GM19455 (cell line): ENCODE measurements around the gene HBA1.
"Not testable (repeated sequence)": the region's sequence is repeated elsewhere in the genome, so short reads cannot be mapped to it uniquely, and the experiment has no call there.

Experiments
- ATAC-seq: cut with Tn5 transposase; IDR thresholded peaks from one replicate; pipeline ENCODE4 v1.9.1; 2021; ENCODE audit not compliant: unreplicated experiment

The HBA1 gene

DNA sequence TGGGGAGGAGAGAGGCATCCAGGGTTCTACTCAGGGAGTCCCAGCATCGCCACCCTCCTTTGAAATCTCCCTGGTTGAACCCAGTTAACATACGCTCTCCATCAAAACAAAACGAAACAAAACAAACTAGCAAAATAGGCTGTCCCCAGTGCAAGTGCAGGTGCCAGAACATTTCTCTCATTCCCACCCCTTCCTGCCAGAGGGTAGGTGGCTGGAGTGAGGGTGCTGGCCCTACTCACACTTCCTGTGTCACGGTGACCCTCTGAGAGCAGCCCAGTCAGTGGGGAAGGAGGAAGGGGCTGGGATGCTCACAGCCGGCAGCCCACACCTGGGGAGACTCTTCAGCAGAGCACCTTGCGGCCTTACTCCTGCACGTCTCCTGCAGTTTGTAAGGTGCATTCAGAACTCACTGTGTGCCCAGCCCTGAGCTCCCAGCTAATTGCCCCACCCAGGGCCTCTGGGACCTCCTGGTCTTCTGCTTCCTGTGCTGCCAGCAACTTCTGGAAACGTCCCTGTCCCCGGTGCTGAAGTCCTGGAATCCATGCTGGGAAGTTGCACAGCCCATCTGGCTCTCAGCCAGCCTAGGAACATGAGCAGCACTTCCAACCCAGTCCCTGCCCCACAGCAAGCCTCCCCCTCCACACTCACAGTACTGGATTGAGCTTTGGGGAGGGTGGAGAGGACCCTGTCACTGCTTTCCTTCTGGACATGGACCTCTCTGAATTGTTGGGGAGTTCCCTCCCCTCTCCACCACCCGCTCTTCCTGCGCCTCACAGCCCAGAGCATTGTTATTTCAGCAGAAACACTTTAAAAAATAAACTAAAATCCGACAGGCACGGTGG is 2.3 kb upstream of the HBA1 start:
- ATAC-seq = not testable (repeated sequence)

DNA sequence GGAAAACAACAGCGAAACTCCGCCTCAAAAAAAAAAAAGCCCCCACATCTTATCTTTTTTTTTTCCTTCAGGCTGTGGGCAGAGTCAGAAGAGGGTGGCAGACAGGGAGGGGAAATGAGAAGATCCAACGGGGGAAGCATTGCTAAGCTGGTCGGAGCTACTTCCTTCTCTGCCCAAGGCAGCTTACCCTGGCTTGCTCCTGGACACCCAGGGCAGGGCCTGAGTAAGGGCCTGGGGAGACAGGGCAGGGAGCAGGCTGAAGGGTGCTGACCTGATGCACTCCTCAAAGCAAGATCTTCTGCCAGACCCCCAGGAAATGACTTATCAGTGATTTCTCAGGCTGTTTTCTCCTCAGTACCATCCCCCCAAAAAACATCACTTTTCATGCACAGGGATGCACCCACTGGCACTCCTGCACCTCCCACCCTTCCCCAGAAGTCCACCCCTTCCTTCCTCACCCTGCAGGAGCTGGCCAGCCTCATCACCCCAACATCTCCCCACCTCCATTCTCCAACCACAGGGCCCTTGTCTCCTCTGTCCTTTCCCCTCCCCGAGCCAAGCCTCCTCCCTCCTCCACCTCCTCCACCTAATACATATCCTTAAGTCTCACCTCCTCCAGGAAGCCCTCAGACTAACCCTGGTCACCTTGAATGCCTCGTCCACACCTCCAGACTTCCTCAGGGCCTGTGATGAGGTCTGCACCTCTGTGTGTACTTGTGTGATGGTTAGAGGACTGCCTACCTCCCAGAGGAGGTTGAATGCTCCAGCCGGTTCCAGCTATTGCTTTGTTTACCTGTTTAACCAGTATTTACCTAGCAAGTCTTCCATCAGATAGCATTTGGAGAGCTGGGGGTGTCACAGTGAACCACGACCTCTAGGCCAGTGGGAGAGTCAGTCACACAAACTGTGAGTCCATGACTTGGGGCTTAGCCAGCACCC is 1.2 kb upstream of the HBA1 start:
- no peak for ATAC-seq

DNA sequence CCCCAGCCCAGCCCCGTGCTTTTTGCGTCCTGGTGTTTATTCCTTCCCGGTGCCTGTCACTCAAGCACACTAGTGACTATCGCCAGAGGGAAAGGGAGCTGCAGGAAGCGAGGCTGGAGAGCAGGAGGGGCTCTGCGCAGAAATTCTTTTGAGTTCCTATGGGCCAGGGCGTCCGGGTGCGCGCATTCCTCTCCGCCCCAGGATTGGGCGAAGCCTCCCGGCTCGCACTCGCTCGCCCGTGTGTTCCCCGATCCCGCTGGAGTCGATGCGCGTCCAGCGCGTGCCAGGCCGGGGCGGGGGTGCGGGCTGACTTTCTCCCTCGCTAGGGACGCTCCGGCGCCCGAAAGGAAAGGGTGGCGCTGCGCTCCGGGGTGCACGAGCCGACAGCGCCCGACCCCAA is 474 bp upstream of the HBA1 start:
- ATAC-seq = not testable (repeated sequence)

DNA sequence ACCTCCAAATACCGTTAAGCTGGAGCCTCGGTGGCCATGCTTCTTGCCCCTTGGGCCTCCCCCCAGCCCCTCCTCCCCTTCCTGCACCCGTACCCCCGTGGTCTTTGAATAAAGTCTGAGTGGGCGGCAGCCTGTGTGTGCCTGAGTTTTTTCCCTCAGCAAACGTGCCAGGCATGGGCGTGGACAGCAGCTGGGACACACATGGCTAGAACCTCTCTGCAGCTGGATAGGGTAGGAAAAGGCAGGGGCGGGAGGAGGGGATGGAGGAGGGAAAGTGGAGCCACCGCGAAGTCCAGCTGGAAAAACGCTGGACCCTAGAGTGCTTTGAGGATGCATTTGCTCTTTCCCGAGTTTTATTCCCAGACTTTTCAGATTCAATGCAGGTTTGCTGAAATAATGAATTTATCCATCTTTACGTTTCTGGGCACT is 928 bp downstream of the HBA1 start:
- ATAC-seq = no peak

DNA sequence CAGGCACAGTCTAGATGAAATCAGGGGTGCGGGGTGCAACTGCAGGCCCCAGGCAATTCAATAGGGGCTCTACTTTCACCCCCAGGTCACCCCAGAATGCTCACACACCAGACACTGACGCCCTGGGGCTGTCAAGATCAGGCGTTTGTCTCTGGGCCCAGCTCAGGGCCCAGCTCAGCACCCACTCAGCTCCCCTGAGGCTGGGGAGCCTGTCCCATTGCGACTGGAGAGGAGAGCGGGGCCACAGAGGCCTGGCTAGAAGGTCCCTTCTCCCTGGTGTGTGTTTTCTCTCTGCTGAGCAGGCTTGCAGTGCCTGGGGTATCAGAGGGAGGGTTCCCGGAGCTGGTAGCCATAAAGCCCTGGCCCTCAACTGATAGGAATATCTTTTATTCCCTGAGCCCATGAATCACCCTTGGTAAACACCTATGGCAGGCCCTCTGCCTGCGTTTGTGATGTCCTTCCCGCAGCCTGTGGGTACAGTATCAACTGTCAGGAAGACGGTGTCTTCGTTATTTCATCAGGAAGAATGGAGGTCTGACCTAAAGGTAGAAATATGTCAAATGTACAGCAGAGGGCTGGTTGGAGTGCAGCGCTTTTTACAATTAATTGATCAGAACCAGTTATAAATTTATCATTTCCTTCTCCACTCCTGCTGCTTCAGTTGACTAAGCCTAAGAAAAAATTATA is 1.6 kb downstream of the HBA1 start:
- ATAC-seq = no peak

DNA sequence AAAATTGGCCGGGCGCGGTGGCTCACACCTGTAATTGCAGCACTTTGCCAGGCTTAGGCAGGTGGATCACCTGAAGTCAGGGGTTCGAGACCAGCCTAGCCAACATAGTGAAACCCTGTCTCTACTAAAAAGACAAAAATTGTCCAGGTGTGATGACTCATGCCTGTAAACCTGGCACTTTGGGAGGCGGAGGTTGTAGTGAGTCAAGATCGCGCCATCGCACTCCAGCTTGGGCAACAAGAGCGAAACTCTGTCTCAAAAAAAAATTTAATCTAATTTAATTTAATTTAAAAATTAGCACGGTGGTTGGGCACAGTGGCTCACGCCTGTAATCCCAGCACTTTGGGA is 2.2 kb downstream of the HBA1 start:
- ATAC-seq = no peak

DNA sequence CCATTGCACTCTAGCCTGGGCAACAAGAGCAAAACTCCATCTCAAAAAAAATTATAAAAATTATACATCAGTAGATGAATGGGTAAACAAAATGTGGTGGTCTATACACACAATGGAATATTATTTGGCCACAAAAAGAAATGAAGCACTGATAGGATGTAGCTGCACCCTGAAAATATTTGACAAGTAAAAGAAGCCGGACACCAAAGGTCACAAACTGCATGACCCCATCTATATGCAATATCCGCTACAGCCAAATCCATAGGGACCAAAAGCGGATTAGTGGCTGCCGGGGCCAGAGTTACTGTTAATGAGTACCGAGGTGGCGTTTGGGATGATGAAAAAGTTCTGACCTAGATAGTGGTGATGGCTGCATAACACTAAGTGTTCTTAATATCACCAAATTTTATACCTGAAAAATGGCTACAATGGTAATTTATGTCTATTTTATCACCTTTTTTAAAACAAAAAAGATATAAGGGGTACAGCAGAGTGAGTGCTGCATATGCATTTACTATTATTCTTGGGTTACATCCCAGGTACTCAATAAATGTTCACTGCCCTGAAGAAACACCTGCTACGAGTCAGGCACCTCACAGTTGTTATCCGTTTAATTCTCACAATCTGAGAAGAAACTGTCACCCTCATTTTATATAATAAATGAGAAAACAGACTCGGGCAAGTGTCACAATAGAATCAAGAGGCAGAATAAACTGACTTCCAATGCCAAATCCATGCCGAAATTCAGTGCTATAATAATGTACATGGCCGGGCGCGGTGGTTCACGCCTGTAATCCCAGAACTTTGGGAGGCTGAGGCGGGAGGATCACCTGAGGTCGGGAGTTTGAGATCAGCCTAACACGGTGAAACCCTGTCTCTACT is 3.0 kb downstream of the HBA1 start:
- ATAC-seq = no peak

DNA sequence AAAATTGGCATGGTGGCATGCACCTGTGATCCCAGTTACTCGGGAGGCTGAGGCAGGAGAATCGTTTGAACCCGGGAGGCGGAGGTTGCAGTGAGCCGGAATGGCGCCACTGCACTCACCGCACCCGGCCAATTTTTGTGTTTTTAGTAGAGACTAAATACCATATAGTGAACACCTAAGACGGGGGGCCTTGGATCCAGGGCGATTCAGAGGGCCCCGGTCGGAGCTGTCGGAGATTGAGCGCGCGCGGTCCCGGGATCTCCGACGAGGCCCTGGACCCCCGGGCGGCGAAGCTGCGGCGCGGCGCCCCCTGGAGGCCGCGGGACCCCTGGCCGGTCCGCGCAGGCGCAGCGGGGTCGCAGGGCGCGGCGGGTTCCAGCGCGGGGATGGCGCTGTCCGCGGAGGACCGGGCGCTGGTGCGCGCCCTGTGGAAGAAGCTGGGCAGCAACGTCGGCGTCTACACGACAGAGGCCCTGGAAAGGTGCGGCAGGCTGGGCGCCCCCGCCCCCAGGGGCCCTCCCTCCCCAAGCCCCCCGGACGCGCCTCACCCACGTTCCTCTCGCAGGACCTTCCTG is 3.7 kb downstream of the HBA1 start, which contains the start of gene HBQ1:
Gene HBQ1, plus strand, starts transcription at position 359 of the 575 bp plus-strand sequence. Its CDS starts 28 bp downstream, at position 387.
- ATAC-seq = no peak

DNA sequence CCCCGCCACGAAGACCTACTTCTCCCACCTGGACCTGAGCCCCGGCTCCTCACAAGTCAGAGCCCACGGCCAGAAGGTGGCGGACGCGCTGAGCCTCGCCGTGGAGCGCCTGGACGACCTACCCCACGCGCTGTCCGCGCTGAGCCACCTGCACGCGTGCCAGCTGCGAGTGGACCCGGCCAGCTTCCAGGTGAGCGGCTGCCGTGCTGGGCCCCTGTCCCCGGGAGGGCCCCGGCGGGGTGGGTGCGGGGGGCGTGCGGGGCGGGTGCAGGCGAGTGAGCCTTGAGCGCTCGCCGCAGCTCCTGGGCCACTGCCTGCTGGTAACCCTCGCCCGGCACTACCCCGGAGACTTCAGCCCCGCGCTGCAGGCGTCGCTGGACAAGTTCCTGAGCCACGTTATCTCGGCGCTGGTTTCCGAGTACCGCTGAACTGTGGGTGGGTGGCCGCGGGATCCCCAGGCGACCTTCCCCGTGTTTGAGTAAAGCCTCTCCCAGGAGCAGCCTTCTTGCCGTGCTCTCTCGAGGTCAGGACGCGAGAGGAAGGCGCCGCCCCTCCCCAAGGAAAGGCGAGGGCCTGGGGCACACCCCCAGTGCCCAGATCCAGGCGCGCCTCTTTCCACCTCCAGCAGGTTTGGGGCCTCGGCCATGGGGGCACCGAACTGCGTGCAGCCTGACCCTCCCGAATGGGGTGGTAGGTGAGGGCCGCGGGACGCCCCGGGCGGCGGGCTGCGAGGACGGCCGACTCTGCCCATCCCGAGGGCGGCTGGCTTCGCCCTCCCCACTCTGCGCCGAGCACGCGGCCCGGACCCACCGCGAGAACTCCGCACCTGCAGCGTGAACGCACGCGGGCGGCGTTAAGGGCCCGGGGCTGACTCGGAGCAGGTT is 4.4 kb downstream of the HBA1 start:
- no peak for ATAC-seq

DNA sequence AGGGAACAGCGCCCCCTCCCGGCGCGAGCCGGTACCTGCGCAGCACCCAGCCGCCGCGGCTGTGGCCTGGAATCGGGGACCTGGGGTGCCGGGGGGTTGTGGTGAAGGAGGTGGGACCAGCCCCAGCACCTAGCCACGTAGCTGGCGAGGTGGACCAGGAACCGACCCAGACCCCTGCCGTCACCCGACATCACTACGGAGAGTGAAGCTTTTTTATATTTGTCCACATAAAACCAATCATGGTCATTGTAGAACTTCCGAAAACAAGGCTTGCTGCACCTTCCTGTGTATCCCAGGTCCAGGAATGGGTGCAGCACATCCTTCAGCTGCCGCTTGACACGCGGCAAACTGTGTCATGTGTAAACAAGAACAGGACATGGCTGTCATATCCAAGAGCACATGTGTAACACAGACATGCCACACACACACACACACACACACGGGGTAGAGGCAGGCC is 5.1 kb downstream of the HBA1 start:
- no peak for ATAC-seq

DNA sequence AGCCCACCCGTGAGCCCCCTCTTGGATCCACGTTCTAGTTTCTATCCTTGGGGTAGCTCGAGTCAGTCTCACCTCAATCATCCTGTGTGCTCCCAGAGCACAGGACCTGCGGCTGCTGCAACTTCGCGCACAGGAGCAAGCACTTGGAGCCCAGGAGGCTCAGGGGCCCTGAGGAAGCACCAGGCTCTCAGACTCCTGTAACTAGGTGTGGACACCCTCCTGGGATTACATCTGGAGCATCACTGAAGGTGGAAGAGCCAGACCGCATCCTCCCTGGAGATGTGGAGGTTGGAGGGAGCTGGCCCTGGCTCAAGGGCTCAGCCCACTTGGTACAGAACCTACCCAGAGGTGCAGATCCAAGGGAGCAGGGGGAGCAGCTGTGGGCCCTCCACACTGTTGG is 6.5 kb downstream of the HBA1 start:
- no peak for ATAC-seq

DNA sequence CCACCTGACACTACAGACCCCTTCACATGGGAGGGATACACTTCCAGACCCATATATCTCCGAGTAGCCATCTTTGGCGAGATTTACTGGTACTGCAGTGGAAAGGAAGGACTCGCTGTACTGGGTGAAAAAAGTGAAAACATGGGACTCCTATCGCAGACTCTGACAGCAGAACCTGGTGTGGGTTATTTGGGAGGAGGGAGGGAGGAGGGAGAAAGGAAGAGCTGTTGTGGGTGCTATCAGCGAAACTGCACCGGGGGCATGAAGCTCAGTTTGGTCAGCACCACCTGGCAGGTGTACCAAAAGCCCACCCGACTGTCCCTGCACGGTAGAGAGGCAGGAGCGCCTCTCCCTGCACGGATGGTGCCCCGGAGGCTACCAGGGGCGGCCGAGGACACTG is 8.7 kb downstream of the HBA1 start:
- ATAC-seq = no peak

DNA sequence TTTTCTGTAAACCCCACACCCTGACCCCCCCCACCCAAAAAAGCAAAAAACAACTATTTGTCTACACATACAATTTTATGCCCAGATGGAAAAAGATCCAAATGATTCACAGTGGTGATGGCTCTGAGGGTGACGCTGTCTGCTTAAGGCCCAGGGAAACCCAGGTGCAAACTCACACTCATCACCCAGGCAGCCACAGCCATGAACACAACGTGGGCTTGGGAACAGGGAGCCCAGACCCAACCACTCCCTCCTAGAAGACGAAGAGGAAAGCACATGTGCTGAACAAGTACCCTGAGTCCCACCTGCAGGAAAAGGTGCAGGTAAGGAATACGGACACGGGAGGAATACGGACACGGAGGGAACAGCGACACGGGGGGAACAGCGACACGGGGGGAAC is 9.2 kb downstream of the HBA1 start:
- no peak for ATAC-seq

DNA sequence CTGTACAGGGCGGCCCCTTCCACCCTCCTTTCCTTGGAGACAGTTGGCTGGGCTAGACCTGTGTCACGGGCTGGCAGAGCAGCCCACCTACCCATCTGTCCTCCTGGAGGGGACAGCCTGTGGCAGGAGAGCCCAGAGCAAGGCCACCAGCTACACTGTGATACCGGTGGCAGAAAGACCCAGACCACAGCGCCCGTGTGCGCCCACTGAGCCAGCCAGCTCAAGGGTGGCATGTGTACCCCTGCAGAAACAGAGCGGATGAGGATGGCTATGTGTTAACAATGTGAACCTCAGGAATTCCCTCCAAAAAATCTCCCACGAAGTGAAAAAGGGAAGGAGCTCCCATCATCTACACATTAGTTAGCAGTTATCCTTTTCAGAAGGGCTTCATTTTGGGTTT is 10.8 kb downstream of the HBA1 start:
- ATAC-seq = no peak

DNA sequence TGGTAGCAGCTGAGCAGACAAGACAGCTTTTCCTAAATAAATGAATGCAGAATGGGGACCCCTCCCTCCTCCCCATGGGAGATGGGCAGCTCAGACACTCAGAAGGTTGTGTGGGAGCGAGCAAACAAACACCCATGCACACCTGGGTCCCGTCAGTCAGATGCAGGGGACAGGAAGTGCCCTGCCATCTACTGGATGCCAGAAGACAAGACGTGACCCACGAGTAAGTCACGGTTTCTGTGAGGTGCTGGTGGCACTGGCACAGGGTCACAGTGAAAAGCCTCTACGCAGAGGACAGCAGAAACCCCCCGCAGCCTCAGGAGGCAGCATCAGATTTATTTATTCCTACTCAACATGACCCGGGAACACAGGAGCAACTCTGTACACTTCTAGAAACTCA is 12.2 kb downstream of the HBA1 start:
- ATAC-seq = no peak

DNA sequence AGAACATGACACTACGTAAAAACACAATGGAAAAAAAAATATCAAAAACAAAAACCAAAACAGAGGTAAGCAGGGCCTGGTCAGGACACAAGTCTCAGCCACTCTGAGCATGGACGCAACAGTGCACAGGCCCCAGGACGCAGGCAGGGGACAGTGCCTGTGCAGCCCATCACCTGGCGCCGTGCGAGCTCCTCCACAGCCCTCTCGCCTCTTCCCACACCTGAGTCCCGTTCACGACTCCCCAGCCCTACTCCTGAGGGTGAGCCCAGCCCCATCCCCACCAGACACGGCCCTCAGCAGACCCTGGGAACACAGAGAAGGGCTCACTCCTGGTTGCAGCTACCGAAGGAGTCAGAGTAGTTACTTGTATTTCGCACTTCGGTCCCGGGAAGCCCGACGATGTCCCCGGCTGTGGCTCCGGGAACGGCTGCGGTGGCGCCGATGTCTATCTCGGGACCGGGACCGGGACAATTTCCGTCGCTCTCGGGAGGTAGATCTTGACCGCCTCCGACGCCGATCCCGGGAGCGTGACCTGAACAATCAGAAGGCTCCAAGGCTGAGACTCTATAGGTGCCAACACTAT is 13.2 kb downstream of the HBA1 start:
- ATAC-seq = no peak

DNA sequence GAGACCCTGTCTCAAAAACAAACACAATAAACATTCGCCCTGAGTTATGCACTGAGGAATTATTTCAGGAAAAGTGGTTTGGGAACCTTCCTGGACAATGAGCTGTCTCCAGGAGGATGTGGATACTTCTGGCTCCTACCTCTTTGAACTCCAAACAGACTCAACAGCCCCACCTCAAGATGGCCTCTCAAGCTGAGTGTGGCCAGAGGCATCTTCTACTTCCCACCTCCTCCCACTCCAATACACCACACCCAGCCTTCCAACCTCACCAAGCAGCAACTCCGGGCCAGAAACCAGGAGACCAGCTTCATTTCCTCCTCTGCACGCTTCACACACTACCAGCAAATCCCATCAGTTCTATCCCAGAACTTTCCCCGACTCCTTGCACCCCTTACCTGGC is 15.4 kb downstream of the HBA1 start:
- no peak for ATAC-seq

DNA sequence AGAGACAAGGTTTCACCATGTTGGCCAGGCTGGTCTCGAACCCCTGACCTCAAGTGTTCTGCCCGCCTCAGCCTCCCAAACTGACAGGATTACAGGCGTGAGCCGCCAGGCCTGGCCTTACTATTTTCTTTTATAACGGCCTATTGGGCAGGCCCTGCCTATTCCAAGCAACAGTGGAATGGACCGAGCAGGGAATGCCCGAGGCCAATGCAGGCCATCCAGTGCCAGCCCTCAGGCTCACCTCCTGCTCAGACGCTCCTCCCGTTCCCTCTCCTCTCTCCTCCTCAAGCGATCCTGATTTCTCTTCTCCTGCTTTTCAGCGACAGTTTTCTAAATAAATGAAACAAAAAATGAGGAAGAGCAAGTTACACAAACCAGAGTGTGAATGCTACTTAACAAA is 16.2 kb downstream of the HBA1 start:
- no peak for ATAC-seq

DNA sequence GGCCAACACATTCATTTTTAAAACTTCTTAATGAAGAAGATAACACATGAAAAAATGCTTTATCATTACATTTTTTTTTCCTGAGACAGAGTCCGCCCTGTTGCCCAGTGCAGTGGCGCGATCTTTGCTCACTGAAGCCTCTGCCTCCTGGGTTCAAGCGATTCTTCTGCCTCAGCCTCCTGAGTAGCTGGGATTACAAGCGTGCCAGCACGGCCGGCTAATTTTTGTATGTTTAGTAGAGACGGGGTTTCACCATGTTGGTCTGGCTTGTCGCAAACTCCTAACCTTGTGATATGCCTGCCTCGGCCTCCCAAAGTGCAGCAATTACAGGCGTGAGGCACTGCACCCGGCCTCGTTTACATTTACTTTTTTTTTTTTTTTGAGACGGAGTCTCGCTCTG is 17.0 kb downstream of the HBA1 start:
- no peak for ATAC-seq
